ENCODE measurements around the gene FBN2. TPM values are rescaled to one million over a fixed set of nuclear protein-coding genes. Genes with fewer than 3 reads are reported as not detected.

FBN2 gene
- total and polyA plus RNA-seq, 9 of the 15 experiments (the other 6 are each of a cell fraction or from before 2014, with no cell fraction given), result 0.01 to 0.09 TPM; not detected in 7

GRCh38 chr5:128478386-128479368 lies 59.4 kb downstream of the FBN2 start:
- Histone ChIP-seq H2AFZ (ENCODE audit: low read depth, low read length) (no peak overlapping the region), H3K27ac (ENCODE audit: extremely low read depth, low read depth, low read length) (no peak overlapping the region), H4K20me1 (replicated peaks; ENCODE audit: control insufficient read depth, insufficient read depth, low read length) (no peaks in the 10 kb centered on the region), H3K4me2 (ENCODE audit: insufficient read depth, low read length) (no peak overlapping the region), H3K4me3 (no peak overlapping the region), H3K79me2 (ENCODE audit: control insufficient read depth, insufficient read depth, low read length) (no peaks in the 10 kb centered on the region), H3K36me3 (ENCODE audit: control insufficient read depth, insufficient read depth, low read length) (no peaks in the 10 kb centered on the region), H3K9me3 (replicated peaks; ENCODE audit: control insufficient read depth, insufficient read depth, low read depth, low read length) (no peaks in the 10 kb centered on the region; the same call in 1 of the 2 replicates), H3K27me3 (ENCODE audit: control insufficient read depth in 2 of 2, insufficient read depth in 2 of 2, low read length in 2 of 2) (no peaks in the 10 kb centered on the region), H3K9ac (ENCODE audit: insufficient read depth in 1 of 2, low read depth in 2 of 2, low read length in 2 of 2) (no peak overlapping the region), H3K9me1 (ENCODE audit: control insufficient read depth, insufficient read depth, low read length) (no peaks in the 10 kb centered on the region), H3K4me1 (replicated peaks in 1 of 2; ENCODE audit: control insufficient read depth in 2 of 2, insufficient read depth in 2 of 2, low read length in 2 of 2) (no peaks in the 10 kb centered on the region)
- DNase-seq (ENCODE audit: extremely low read depth in 1 of 4, low spot score in 3 of 4) (no peak), ATAC-seq (no peak), FAIRE-seq (no peak)
- in situ Hi-C loops (cut with MboI), result no loop called here
- no TSS peak for BruUV-seq (replicated peaks)
- under 1% methylated on average over 6 of the region's 6 CpGs for WGBS (ENCODE audit: insufficient coverage, low coverage, missing lambda C conversion rate)
- CTCF ChIA-PET (ENCODE audit: low intra/inter-chr PET ratio), result no interaction called here
- intact Hi-C loops (cut with micrococcal nuclease), result no loop called here
- POLR2A ChIA-PET, result no interaction called here
- TF ChIP-seq ZFP36 (IDR thresholded peaks at IDR 0.05; ENCODE audit: low read depth, low read length, partially characterized antibody) (no peak), ESRRB (CRISPR knock-in tag; IDR thresholded peaks at IDR 0.05; ENCODE audit: borderline replicate concordance) (no peak), TBL1XR1 (IDR thresholded peaks at IDR 0.05; ENCODE audit: low read length in 2 of 2) (no peak), RBM25 (IDR thresholded peaks at IDR 0.05; ENCODE audit: low read depth, low read length, severe bottlenecking) (no peak), SRSF9 (IDR thresholded peaks at IDR 0.05; ENCODE audit: borderline replicate concordance, low read depth, low read length) (no peak), ZNF277 (CRISPR knock-in tag; IDR thresholded peaks at IDR 0.05; ENCODE audit: borderline replicate concordance) (no peak), ZNF79 (CRISPR knock-in tag; IDR thresholded peaks at IDR 0.05; ENCODE audit: low read depth) (no peak), ZNF586 (CRISPR knock-in tag; conservative IDR thresholded peaks at IDR 0.05) (no peak), ARNT (IDR thresholded peaks at IDR 0.05) (no peak), CCNT2 (IDR thresholded peaks at IDR 0.05; ENCODE audit: borderline replicate concordance, extremely low read depth, insufficient read length, low read depth, low read length) (no peak), NFIX (CRISPR knock-in tag; IDR thresholded peaks at IDR 0.05; ENCODE audit: low read depth) (no peak), THRA (IDR thresholded peaks at IDR 0.05) (no peak), ZFPM2 (CRISPR knock-in tag; IDR thresholded peaks at IDR 0.05) (no peak)
- TF ChIP-seq, protein P1, sequence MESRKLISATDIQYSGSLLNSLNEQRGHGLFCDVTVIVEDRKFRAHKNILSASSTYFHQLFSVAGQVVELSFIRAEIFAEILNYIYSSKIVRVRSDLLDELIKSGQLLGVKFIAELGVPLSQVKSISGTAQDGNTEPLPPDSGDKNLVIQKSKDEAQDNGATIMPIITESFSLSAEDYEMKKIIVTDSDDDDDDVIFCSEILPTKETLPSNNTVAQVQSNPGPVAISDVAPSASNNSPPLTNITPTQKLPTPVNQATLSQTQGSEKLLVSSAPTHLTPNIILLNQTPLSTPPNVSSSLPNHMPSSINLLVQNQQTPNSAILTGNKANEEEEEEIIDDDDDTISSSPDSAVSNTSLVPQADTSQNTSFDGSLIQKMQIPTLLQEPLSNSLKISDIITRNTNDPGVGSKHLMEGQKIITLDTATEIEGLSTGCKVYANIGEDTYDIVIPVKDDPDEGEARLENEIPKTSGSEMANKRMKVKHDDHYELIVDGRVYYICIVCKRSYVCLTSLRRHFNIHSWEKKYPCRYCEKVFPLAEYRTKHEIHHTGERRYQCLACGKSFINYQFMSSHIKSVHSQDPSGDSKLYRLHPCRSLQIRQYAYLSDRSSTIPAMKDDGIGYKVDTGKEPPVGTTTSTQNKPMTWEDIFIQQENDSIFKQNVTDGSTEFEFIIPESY (CRISPR knock-in tag; IDR thresholded peaks at IDR 0.05), result no peak
